HepG2 (cell line): ENCODE results near the gene CARHSP1. TPM values are rescaled to one million over a fixed set of nuclear protein-coding genes. Genes with fewer than 3 reads are reported as not detected.

Experiments used
- GATA4 ChIP-seq: sonication (generic); IDR thresholded peaks from 2 replicates; pipeline ENCODE4 v1.6.1; 2016; ENCODE audit warnings: antibody characterized with exemption, low read depth, borderline replicate concordance
- GTF3A ChIP-seq: sonication (generic); formaldehyde crosslinking; conservative IDR thresholded peaks from 2 replicates; pipeline ENCODE4 v1.4.0; 2020; ENCODE audit warnings: mild to moderate bottlenecking, missing genetic modification reagents
- GZF1 ChIP-seq: sonication (generic); formaldehyde crosslinking; IDR thresholded peaks from 2 replicates; pipeline ENCODE4 v1.5.1; 2020; ENCODE audit warnings: mild to moderate bottlenecking, missing genetic modification reagents
- HHEX ChIP-seq: IDR thresholded peaks from 2 replicates; pipeline ENCODE4 v1.6.1; 2016; ENCODE audit warnings: control low read depth
- IRX3 ChIP-seq: sonication (generic); formaldehyde crosslinking; IDR thresholded peaks from 2 replicates; pipeline ENCODE4 v1.8.1; 2023; ENCODE audit warnings: mild to moderate bottlenecking, low read depth, missing genetic modification reagents, borderline replicate concordance
- KLF12 ChIP-seq: sonication (generic); formaldehyde crosslinking; IDR thresholded peaks from 2 replicates; pipeline ENCODE4 v1.4.0; 2020; ENCODE audit warnings: missing genetic modification reagents, borderline replicate concordance
- MIXL1 ChIP-seq: IDR thresholded peaks from 2 replicates; pipeline ENCODE4 v1.6.1; 2016
- POGK ChIP-seq: sonication (generic); formaldehyde crosslinking; conservative IDR thresholded peaks from 2 replicates; pipeline ENCODE4 v1.8.0; 2022; ENCODE audit warnings: mild to moderate bottlenecking, moderate library complexity, missing genetic modification reagents
- REXO4 ChIP-seq: sonication (generic); formaldehyde crosslinking; IDR thresholded peaks from 2 replicates; pipeline ENCODE4 v1.8.0; 2022; ENCODE audit warnings: missing genetic modification reagents, mild to moderate bottlenecking, borderline replicate concordance
- SPEN ChIP-seq: sonication (generic); formaldehyde crosslinking; IDR thresholded peaks from 2 replicates; pipeline ENCODE4 v1.5.1; 2020; ENCODE audit warnings: low read depth, mild to moderate bottlenecking, missing genetic modification reagents
- SRSF9 ChIP-seq: fragments of 200-400 bp; formaldehyde crosslinking; IDR thresholded peaks from 2 replicates; pipeline ENCODE4 v1.6.1; 2018; ENCODE audit warnings: borderline replicate concordance, mild to moderate bottlenecking, low read depth, low read length; ENCODE audit not compliant: insufficient read depth, poor library complexity, severe bottlenecking
- STAT6 ChIP-seq: sonication (generic); formaldehyde crosslinking; IDR thresholded peaks from 2 replicates; pipeline ENCODE4 v1.4.0; 2020; ENCODE audit warnings: missing genetic modification reagents, mild to moderate bottlenecking, borderline replicate concordance
- TEAD2 ChIP-seq: sonication (generic); formaldehyde crosslinking; IDR thresholded peaks from 2 replicates; pipeline ENCODE4 v1.9.0; 2021; ENCODE audit warnings: missing genetic modification reagents
- ZBTB2 ChIP-seq: sonication (generic); formaldehyde crosslinking; IDR thresholded peaks from 2 replicates; pipeline ENCODE4 v1.8.0; 2022; ENCODE audit warnings: low read depth, missing genetic modification reagents
- ZNF136 ChIP-seq: sonication (generic); formaldehyde crosslinking; IDR thresholded peaks from 2 replicates; pipeline ENCODE4 v1.8.1; 2022; ENCODE audit warnings: low read depth, mild to moderate bottlenecking, moderate library complexity, missing genetic modification reagents
- ZNF143 ChIP-seq: sonication (generic); formaldehyde crosslinking; IDR thresholded peaks from 2 replicates; pipeline ENCODE4 v1.4.0; 2020; ENCODE audit warnings: missing genetic modification reagents
- ZNF335 ChIP-seq: sonication (generic); formaldehyde crosslinking; IDR thresholded peaks from 2 replicates; pipeline ENCODE4 v1.4.0; 2020; ENCODE audit warnings: missing genetic modification reagents
- ZNF563 ChIP-seq: sonication (generic); formaldehyde crosslinking; IDR thresholded peaks from 2 replicates; pipeline ENCODE4 v1.8.0; 2022; ENCODE audit warnings: mild to moderate bottlenecking, moderate library complexity, missing genetic modification reagents
- ZNF576 ChIP-seq: sonication (generic); formaldehyde crosslinking; IDR thresholded peaks from 2 replicates; pipeline ENCODE4 v1.4.0; 2020; ENCODE audit warnings: mild to moderate bottlenecking, missing genetic modification reagents
- ZNF746 ChIP-seq: sonication (generic); formaldehyde crosslinking; IDR thresholded peaks from 2 replicates; pipeline ENCODE4 v1.8.0; 2022; ENCODE audit warnings: mild to moderate bottlenecking, missing genetic modification reagents
- ZNF780A ChIP-seq: sonication (generic); formaldehyde crosslinking; IDR thresholded peaks from 2 replicates; pipeline ENCODE4 v1.8.0; 2022; ENCODE audit warnings: mild to moderate bottlenecking, missing genetic modification reagents, moderate library complexity
- ZNF879 ChIP-seq: sonication (generic); formaldehyde crosslinking; IDR thresholded peaks from 2 replicates; pipeline ENCODE4 v1.8.1; 2023; ENCODE audit warnings: missing genetic modification reagents
- polyA plus RNA-seq, 8 experiments: library from polyadenylated mRNA; depleted of rRNA in 3 of 8; stranded (reverse) in 7 of 8; unstranded in 1 of 8; fragments of >200 nt; fragmentation: Illumina TruSeq in 4 of 8; extraction: Trizol in 4 of 8; gene quantifications; 2 replicates each; pipeline versions ENCODE4 v1.2.1 to v1.2.3, GENCODE V29; 2011 to 2016; ENCODE audit warnings: low read depth in 4 of 8, missing spikeins in 1 of 8, mixed read lengths in 1 of 8; ENCODE audit not compliant: insufficient read depth in 1 of 8
- total RNA-seq, 5 experiments: library from RNA; depleted of rRNA; stranded (reverse); fragments of >200 nt; fragmentation: Illumina TruSeq; extraction: Trizol; gene quantifications; 2 replicates each; pipeline ENCODE4 v1.2.3, GENCODE V29; 2016; ENCODE audit warnings: low read depth in 1 of 5
- TF ChIP-seq, protein P1 (sequence below): sonication (generic); formaldehyde crosslinking; IDR thresholded peaks from 2 replicates; pipeline ENCODE4 v1.5.1; 2020; ENCODE audit warnings: missing genetic modification reagents, mild to moderate bottlenecking, borderline replicate concordance

CARHSP1 gene
- total and polyA plus RNA-seq, 2 of the 13 experiments (the other 11 are each of a cell fraction or from before 2014, with no cell fraction given), result 173 to 345 TPM

DNA sequence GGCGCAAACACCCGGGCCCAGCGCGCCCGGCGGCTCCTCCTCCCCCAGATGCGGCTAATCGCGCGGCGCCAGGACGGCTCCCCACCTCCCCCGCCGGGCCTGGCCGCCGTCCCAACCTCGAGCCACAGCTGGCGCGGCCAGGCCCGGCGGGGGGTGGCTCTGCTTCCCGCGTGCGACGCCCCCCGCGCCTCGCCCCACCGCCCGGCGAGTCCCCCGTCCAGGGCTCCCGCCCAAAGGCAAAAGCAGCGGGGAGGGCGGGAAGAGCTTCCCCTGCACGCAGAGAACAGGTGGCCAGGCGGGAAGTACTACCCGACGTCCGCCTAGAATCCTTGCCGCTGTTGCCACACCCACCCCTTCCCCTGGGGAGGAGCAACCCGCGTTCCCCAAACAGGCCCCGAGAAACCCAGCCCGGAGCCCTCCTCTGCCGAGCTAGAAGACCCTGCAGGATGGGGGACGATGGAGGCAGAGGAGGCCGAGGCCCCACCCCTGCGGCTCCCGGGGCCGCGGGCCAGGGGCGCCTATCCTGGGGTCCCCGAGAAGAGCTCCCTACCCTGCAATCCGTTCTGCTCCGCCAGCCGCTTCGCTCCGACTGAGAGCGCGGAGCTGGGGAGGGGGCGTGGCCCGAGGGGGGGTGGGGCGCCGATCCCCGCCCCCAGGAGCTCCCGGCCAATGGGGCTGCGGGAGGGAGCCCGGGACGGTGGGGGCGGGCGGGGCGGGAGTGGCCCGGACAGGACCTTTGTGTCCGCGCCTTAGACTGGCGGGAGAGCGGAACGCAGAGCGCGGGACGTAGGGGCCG lies at the start of gene CARHSP1 (continued):
- TF ChIP-seq POGK (CRISPR knock-in tag) (no peak), SPEN (peak; percentile 76), ZNF143 (CRISPR knock-in tag) (no peak), GATA4 (peak; percentile 63; the same call in 1 of the 2 replicates), ZNF335 (CRISPR knock-in tag) (0 out of 2 replicates have a peak, but pooled peaks have one; percentile 7), ZNF576 (CRISPR knock-in tag) (no peak), ZNF879 (CRISPR knock-in tag) (peak; percentile 34; the same call in 1 of the 2 replicates), GZF1 (CRISPR knock-in tag) (peak; percentile 51; the same call in 1 of the 2 replicates), STAT6 (no peak), ZNF563 (CRISPR knock-in tag) (peak; percentile 93), TEAD2 (CRISPR knock-in tag) (no peak), ZNF746 (peak; percentile 41; the same call in 1 of the 2 replicates), KLF12 (CRISPR knock-in tag) (no peak; the same call in 1 of the 2 replicates), REXO4 (CRISPR knock-in tag) (no peak), ZNF780A (CRISPR knock-in tag) (no peak), HHEX (no peak), SRSF9 (no peak), IRX3 (CRISPR knock-in tag) (no peak), MIXL1 (no peak), ZBTB2 (CRISPR knock-in tag) (peak; percentile 27; the same call in 1 of the 2 replicates), ZNF136 (CRISPR knock-in tag) (no peak; the same call in 1 of the 2 replicates), GTF3A (CRISPR knock-in tag) (no peak; the same call in 1 of the 2 replicates)
- TF ChIP-seq, protein P1, sequence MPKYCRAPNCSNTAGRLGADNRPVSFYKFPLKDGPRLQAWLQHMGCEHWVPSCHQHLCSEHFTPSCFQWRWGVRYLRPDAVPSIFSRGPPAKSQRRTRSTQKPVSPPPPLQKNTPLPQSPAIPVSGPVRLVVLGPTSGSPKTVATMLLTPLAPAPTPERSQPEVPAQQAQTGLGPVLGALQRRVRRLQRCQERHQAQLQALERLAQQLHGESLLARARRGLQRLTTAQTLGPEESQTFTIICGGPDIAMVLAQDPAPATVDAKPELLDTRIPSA, result no peak; the same call in 1 of the 2 replicates
